ENCODE measurements around the gene TECPR1.

The TECPR1 gene

DNA sequence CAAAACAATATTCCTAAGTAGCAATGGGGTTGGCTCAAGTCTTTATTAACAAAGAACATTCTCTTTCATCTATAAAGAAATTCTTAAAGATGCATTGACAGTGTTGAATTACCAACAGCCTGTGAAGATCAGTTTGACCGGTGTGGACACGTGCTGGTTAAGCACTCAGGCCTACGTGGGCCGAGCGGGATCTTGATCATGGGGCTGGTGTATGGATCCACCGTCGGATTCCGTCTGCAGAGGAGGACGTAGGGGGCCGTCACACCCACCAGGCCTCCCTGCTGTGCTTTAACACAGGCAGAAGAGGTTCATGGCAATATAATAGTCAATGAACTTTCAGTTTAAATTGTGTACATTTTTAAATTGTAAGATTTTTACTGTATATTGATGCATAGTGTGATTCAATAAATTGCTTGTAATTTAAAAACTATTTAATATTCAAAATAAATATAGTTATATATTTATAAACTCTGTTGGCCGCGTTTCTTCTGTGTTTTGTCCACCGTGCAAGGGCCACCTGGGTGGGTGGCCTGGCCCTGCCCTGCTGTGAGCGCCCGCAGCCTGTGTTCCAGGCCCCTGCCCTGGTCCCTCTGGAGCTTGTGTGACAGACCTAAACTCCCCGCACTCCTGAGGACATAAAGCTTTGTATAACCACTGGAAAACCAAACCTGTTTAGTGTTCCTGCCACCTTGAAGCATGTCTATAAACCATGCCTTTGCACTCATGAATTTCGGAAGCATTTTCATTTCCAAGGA lies 42.7 kb downstream of the TECPR1 start:
- DNase-seq = no peak

- DNase-seq = no peak
Observed at GRCh38 chr7:98206451-98207330, 45.3 kb downstream of the TECPR1 start.

DNA sequence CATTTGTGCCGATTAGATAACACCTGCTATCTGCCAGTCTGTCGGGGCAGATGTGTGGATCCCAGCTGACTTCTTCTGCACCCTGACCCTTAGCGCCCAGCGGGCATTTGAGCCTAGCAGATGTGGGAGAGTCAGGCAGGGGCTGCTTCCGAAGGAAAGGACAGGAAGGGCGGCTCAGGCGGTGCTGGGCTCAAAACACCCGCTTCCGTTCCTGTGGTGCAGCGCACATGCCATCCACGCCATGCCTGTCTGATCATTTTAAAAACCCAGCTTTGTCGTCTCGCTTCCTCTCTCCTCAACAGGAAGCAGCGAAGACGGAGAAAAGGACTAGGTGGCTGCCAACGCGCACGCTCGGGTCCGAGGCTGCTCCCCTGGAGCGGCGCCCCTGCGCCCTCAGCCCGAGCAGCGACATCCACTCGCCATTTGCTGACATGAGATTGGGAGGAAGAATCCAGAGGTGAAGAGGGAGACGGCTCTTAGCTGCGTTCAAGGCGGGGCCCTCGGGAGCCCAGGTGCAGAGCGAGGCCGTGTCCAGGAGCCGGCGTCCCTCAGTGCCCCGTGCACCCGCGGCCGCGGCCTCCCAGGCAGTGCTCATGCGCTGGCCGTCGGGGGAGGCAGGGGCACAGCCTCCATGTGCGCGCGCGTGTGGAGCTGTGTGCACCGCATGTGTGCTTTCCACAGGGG lies 46.7 kb downstream of the TECPR1 start:
- no peak for DNase-seq

DNA sequence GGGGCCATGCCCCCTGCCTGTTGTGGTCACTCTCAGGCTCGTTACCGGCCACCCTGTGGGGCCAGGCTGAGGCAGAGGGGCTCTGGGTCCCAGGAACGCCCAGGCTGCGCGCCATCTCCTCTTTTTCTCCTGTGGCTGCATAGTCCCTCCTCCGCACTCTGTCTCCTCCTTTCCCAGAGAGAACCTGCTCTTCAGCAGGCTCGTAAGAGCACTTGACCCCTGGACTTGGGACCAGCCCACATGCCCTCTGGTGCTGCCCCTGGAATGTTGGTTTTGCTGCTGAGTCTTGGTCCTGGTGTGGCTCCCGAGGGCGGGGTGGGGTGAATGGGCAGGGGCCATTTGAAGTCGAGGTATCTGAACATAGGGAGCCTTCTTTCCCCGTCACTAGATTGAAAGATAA lies 47.4 kb downstream of the TECPR1 start:
- DNase-seq = no peak

GRCh38 chr7:98203964-98204605 lies 47.9 kb downstream of the TECPR1 start:
- no peak for DNase-seq

DNA sequence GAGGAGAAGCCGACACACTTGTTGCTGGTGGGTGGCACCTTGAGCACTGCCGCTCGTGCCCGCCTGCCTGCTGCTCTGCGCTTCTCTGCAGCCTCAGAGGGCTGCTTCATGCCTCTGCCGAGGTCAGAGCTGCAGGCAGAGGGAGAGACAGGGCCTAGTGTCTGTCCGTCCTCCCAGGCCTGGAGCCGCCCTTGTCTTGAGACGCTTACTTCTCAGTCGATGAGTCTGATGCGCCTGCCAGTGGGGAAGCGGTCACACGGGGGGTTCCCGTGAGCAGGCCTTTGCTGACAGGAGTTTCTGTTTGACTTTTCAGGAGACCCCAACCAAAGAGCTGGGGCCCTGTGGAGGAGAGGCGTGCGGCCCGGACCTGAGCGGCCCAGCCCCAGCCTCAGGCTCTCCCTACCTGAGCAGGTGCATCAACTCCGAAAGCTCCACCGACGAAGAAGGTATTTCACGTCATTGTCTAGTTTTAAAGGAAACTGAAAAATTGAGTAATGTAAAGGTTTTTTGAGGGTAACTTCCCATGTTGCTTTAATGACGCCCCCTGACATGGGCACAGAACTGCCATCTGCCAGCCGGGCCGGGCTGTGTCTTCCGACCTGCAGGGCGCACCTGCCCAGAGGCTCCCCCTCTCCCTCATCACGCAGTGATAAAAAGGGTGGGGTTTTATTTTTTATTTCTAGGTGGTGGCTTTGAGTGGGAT lies 48.6 kb downstream of the TECPR1 start:
- DNase-seq = no peak

GRCh38 chr7:98202367-98203195 lies 49.5 kb downstream of the TECPR1 start:
- no peak for DNase-seq

DNA sequence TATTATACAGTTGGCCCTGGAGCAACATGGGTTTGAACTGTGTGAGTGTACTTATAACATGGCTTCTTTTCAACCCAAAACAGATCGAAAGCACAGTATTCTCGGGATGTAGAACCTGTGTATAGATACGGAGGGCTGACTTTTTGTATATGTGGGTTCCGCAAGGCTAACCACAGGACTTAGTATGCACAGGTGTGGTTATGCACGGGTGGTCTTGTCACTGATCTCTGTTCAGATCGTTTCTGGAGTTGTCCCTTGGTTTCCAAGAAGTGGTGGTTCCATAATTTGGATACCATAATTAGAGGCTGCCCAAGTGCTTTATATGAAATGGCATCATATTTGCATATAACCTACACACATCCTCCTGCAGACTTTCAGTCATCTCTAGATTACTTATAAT lies 51.7 kb downstream of the TECPR1 start:
- no peak for DNase-seq

GRCh38 chr7:98199131-98199530 lies 52.9 kb downstream of the TECPR1 start:
- no peak for DNase-seq

DNA sequence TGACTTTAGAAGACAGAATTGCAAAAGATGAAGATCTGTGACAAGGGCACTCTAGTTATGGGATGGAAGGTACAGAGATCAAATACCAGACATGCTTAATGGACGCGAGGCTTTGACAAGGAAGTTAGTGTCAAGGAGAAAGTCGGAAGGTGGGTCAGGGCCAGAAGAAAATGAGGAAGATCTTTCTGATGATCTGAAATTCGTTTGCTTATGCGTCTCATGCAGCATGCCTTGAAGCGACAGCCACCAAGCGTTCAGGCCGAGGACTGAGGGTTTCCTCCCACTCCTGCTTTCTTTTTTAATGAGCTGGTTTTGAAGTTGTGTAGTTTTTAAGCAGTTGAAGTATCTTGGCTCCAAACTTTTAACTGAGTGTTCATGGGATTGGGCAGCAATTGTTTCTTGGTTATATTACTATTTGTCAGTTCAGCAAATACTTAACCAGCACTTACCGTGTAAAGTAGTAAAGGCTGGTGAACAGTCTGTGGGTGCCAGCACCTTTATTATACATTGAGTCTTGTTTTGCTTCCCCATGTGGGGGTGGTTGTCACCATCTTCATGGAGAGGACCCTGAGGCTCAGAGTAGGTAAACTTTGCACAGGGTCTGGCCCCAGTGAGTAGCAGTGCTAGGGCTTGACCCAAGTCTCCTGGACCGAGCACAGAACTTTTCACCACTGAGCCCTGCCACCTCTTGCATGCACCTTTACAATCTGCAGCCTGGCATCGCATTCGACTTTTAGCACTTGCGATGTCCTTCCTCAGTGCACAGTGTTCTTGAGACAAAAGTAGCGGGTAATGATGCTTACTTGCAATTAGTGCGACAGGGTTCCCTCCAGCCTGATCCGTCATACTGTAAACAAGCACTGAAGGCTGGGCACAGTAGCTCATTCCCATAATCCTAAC lies 55.1 kb downstream of the TECPR1 start:
- no peak for DNase-seq

DNA sequence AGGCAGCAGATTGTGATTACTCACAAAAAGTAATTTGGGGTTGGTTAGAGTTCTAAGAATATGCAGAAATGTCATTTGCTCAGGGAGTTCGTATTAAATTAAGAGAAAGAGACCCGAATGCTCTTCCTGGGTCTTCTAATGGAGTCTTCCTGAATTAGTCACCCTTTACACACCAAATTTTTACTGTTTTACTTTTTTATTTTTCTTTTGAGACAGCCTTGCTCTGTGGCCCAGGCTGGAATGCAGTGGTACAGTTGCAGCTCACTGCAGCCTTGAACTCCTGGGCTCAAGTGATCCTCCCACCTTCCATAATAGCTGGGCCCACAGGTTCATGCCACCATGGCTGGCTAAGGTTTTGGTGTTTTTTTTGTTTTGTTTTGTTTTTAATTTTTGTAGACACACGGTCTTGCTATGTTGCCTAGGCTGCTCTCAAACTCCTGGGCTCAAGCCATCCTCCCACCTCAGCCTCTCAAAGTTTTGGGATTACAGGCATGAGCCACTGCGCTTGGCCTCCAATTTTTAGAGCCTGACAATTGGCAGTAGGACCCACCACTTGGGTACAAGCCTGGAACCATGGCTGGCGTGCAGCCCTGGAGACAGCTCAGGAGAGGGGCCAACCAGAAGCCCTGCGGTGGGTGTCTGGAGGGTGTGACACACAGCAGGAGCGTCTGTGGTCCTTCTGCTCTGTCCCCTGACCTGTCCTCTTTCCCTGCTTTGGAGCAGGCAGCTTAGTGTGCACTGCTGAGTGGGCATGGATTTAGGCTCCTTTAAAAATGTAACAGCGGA lies 57.2 kb downstream of the TECPR1 start:
- DNase-seq = no peak

GRCh38 chr7:98194186-98194585 lies 57.8 kb downstream of the TECPR1 start:
- DNase-seq = no peak

DNA sequence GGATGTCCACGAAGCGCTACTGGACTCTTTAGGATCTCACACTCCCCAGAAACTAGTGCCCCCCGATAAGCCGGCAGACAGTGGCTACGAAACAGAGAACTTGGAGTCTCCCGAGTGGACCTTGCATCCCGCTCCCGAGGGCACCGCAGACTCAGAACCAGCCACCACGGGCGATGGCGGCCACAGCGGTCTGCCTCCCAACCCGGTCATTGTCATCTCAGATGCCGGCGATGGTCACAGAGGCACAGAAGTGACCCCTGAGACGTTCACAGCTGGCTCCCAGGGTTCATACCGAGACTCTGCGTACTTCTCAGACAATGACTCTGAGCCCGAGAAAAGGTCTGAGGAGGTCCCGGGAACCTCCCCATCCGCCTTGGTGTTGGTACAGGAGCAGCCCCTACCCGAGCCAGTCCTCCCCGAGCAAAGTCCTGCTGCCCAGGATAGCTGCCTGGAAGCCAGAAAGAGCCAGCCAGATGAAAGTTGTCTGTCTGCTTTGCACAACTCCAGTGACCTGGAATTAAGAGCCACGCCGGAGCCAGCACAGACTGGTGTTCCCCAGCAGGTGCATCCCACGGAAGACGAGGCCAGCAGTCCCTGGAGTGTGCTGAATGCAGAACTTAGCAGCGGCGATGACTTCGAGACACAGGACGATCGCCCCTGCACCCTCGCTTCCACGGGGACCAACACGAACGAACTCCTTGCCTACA lies 58.4 kb downstream of the TECPR1 start:
- DNase-seq = no peak

- DNase-seq = no peak
Observed at GRCh38 chr7:98192781-98193457, 59.1 kb downstream of the TECPR1 start.

- DNase-seq = no peak
Observed at GRCh38 chr7:98191668-98192431, 60.2 kb downstream of the TECPR1 start.

GRCh38 chr7:98189559-98189958 lies 62.5 kb downstream of the TECPR1 start:
- no peak for DNase-seq

DNA sequence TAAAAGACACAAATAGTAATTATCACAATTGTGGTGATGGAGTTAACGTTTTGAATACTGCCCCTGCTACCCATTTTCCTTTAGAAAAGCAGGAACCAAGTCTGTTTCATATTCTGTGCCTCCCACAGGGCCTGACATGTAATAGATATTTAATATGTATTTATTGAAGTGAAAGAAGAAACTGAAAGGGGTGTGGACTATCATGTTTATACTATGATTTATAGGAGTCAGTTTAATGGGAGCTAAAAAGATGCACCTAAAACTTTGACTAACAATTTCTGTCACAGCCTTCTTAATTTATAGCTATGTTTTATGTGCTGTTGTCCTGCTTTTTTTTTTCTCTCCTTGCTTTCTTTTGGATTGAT lies 64.9 kb downstream of the TECPR1 start:
- no peak for DNase-seq

All from NCI-H187 treated with DMSO at 0.1 percent for 48 hours (cell line).